GM12878 (cell line): Measurements from ENCODE around the gene ZBTB24. TPM values are rescaled to one million over a fixed set of nuclear protein-coding genes. Genes with fewer than 3 reads are reported as not detected.

Source experiments
- BACH1 ChIP-seq: fragments of 450-650 bp; IDR thresholded peaks from 2 replicates; pipeline ENCODE4 v1.6.1; 2017; ENCODE audit warnings: mild to moderate bottlenecking, borderline replicate concordance
- EGR1 ChIP-seq, 2 experiments: IDR thresholded peaks; 1 replicate in 1 of 2; 2 replicates in 1 of 2; pipeline ENCODE4 v1.6.1; 2011 to 2012; ENCODE audit warnings: low read depth in 2 of 2, low read length in 2 of 2, borderline replicate concordance in 1 of 2, mild to moderate bottlenecking in 1 of 2, moderate library complexity in 1 of 2
- POU2F2 ChIP-seq: IDR thresholded peaks from 3 replicates; pipeline ENCODE4 v1.6.1; 2011; ENCODE audit warnings: low read depth, mild to moderate bottlenecking, low read length, borderline replicate concordance
- SMARCA5 ChIP-seq: fragments of 450-650 bp; IDR thresholded peaks from 2 replicates; pipeline ENCODE4 v1.6.1; 2017; ENCODE audit warnings: mild to moderate bottlenecking
- STAT3 ChIP-seq: IDR thresholded peaks from 2 replicates; pipeline ENCODE4 v1.6.1; 2011; ENCODE audit warnings: low read depth, low read length, improper control_type of control experiment
- polyA plus RNA-seq, 11 experiments: library from polyadenylated mRNA; depleted of rRNA in 4 of 11; unstranded in 6 of 11; stranded (reverse) in 5 of 11; fragments of >200 nt; fragmentation: Nextera tagmentation in 4 of 11; fragmentation: Illumina TruSeq in 1 of 11; extraction: Ambion mirVana in 4 of 11; extraction: Trizol in 1 of 11; gene quantifications; 1 replicate in 1 of 11; 2 replicates in 10 of 11; pipeline versions ENCODE4 v1.2.1 to v1.2.3, GENCODE V29; 2011 to 2016; ENCODE audit warnings: inconsistent platforms in 2 of 11, missing spikeins in 2 of 11, low read depth in 1 of 11
- total RNA-seq, 4 experiments: library from RNA; depleted of rRNA in 3 of 4; stranded (reverse); fragments of >200 nt in 3 of 4; fragmentation: Illumina TruSeq in 1 of 4; extraction: Trizol in 1 of 4; gene quantifications; 2 replicates each; pipeline versions ENCODE4 v1.2.1 to v1.2.3, GENCODE V29; 2013 to 2021

ZBTB24 gene
- total and polyA plus RNA-seq, 10 of the 15 experiments (the other 5 are each of a cell fraction or from before 2014, with no cell fraction given): 2.9 to 17.7 (median 8.5) TPM

DNA sequence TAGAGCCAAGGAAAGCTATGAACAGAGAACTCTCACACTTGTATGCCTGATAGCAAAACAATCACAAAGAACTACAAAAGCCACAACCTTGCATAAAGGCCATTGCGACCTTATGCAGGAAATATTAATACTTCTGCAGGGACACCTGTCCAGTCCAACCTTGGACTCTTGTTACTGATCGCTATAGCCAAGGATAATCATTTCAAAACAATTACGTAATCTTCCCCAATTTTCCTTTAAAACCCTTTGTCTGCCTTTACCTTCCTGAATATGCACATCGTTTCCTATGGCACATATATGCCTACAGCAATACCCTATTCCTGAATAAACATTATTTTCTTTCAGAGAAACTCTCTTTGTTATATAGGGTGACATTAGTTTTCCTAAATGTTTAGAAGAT lies 65.4 kb downstream of the ZBTB24 start (continued):
- no peak for TF ChIP-seq STAT3
- no peak for TF ChIP-seq POU2F2
- no peak for TF ChIP-seq EGR1 (IDR thresholded peaks at IDR 0.05; ENCODE audit: borderline replicate concordance in 1 of 2, low read depth in 2 of 2, low read length in 2 of 2)
- no peak for TF ChIP-seq SMARCA5
- no peak for TF ChIP-seq BACH1

Other genes with a start within 250 kb of the ZBTB24 start
- 159 and 192 TPM in 2 replicates for gene CD164, start 100.8 kb downstream of the ZBTB24 start, total RNA-seq (2014; rRNA removed)
- gene CD164, start 100.8 kb downstream of the ZBTB24 start, total RNA-seq (2014; rRNA removed; fragmentation: Illumina TruSeq; extraction: Trizol): 146 and 148 TPM in 2 replicates
- gene CD164, start 100.8 kb downstream of the ZBTB24 start, total RNA-seq (2021): 186 and 199 TPM in 2 replicates
- 447 and 530 TPM in 2 replicates for gene CD164, start 100.8 kb downstream of the ZBTB24 start, polyA plus RNA-seq (2011; rRNA removed)
- gene CD164, start 100.8 kb downstream of the ZBTB24 start, polyA plus RNA-seq (2014; fragmentation: Illumina TruSeq; extraction: Trizol): 223 and 232 TPM in 2 replicates
- gene CD164, start 100.8 kb downstream of the ZBTB24 start, polyA plus RNA-seq (2014; fragmentation: Nextera tagmentation; extraction: Ambion mirVana): 100 to 1,000 TPM; 145 to 229 TPM
- gene CD164, start 100.8 kb downstream of the ZBTB24 start, polyA plus RNA-seq (2014; rRNA removed): 134 and 154 TPM in 2 replicates
- gene CD164, start 100.8 kb downstream of the ZBTB24 start, polyA plus RNA-seq (2016; fragmentation: Nextera tagmentation; extraction: Ambion mirVana): 100 to 1,000 TPM; 237 to 247 TPM
- gene PPIL6, start 42.6 kb downstream of the ZBTB24 start, total RNA-seq (2014; rRNA removed): 0.11 TPM in 1 of 2 replicates, not detected in the other
- gene PPIL6, start 42.6 kb downstream of the ZBTB24 start, total RNA-seq (2014; rRNA removed; fragmentation: Illumina TruSeq; extraction: Trizol): not detected in 2 replicates
- gene PPIL6, start 42.6 kb downstream of the ZBTB24 start, total RNA-seq (2021): 0.37 TPM in 1 of 2 replicates, not detected in the other
- gene PPIL6, start 42.6 kb downstream of the ZBTB24 start, polyA plus RNA-seq (2011; rRNA removed): not detected in 2 replicates
- 0.01 TPM in 1 of 2 replicates, not detected in the other for gene PPIL6, start 42.6 kb downstream of the ZBTB24 start, polyA plus RNA-seq (2014; fragmentation: Illumina TruSeq; extraction: Trizol)
- not detected for gene PPIL6, start 42.6 kb downstream of the ZBTB24 start, polyA plus RNA-seq (2014; fragmentation: Nextera tagmentation; extraction: Ambion mirVana)
- 0.12 TPM in 1 of 2 replicates, not detected in the other for gene PPIL6, start 42.6 kb downstream of the ZBTB24 start, polyA plus RNA-seq (2014; rRNA removed)
- under 1 TPM; 0.17 to 0.26 TPM for gene PPIL6, start 42.6 kb downstream of the ZBTB24 start, polyA plus RNA-seq (2016; fragmentation: Nextera tagmentation; extraction: Ambion mirVana)
- gene SMPD2, start 42.5 kb downstream of the ZBTB24 start, total RNA-seq (2014; rRNA removed): 13.8 and 15.4 TPM in 2 replicates
- gene SMPD2, start 42.5 kb downstream of the ZBTB24 start, total RNA-seq (2014; rRNA removed; fragmentation: Illumina TruSeq; extraction: Trizol): 8.1 and 9.7 TPM in 2 replicates
- 12.3 and 13.0 TPM in 2 replicates for gene SMPD2, start 42.5 kb downstream of the ZBTB24 start, total RNA-seq (2021)
- gene SMPD2, start 42.5 kb downstream of the ZBTB24 start, polyA plus RNA-seq (2011; rRNA removed): 6.4 and 9.0 TPM in 2 replicates
- gene SMPD2, start 42.5 kb downstream of the ZBTB24 start, polyA plus RNA-seq (2014; fragmentation: Illumina TruSeq; extraction: Trizol): 10.4 and 13.4 TPM in 2 replicates
- under 1 TPM; 0.06 to 0.73 TPM for gene SMPD2, start 42.5 kb downstream of the ZBTB24 start, polyA plus RNA-seq (2014; fragmentation: Nextera tagmentation; extraction: Ambion mirVana)
- gene SMPD2, start 42.5 kb downstream of the ZBTB24 start, polyA plus RNA-seq (2014; rRNA removed): 13.2 and 15.3 TPM in 2 replicates
- 1 to 10 TPM; 9.6 to 9.8 TPM for gene SMPD2, start 42.5 kb downstream of the ZBTB24 start, polyA plus RNA-seq (2016; fragmentation: Nextera tagmentation; extraction: Ambion mirVana)
- 46.9 and 48.6 TPM in 2 replicates for gene MICAL1, start 27.4 kb downstream of the ZBTB24 start, total RNA-seq (2014; rRNA removed)
- 25.6 and 27.0 TPM in 2 replicates for gene MICAL1, start 27.4 kb downstream of the ZBTB24 start, total RNA-seq (2014; rRNA removed; fragmentation: Illumina TruSeq; extraction: Trizol)
- 59.8 and 62.8 TPM in 2 replicates for gene MICAL1, start 27.4 kb downstream of the ZBTB24 start, total RNA-seq (2021)
- 42.3 and 61.9 TPM in 2 replicates for gene MICAL1, start 27.4 kb downstream of the ZBTB24 start, polyA plus RNA-seq (2011; rRNA removed)
- 27.6 and 38.0 TPM in 2 replicates for gene MICAL1, start 27.4 kb downstream of the ZBTB24 start, polyA plus RNA-seq (2014; fragmentation: Illumina TruSeq; extraction: Trizol)
- gene MICAL1, start 27.4 kb downstream of the ZBTB24 start, polyA plus RNA-seq (2014; fragmentation: Nextera tagmentation; extraction: Ambion mirVana): 1 to 10 TPM in 1 of 2 experiments, under 1 TPM in 1; 0.32 to 1.3 TPM
- gene MICAL1, start 27.4 kb downstream of the ZBTB24 start, polyA plus RNA-seq (2014; rRNA removed): 71.6 and 75.5 TPM in 2 replicates
- 10 to 100 TPM; 44.2 to 46.4 TPM for gene MICAL1, start 27.4 kb downstream of the ZBTB24 start, polyA plus RNA-seq (2016; fragmentation: Nextera tagmentation; extraction: Ambion mirVana)
- 2.1 and 2.9 TPM in 2 replicates for gene AK9, start 208.0 kb upstream of the ZBTB24 start, total RNA-seq (2014; rRNA removed)
- 4.6 and 4.7 TPM in 2 replicates for gene AK9, start 208.0 kb upstream of the ZBTB24 start, total RNA-seq (2014; rRNA removed; fragmentation: Illumina TruSeq; extraction: Trizol)
- 2.8 and 3.4 TPM in 2 replicates for gene AK9, start 208.0 kb upstream of the ZBTB24 start, total RNA-seq (2021)
- 5.3 and 7.3 TPM in 2 replicates for gene AK9, start 208.0 kb upstream of the ZBTB24 start, polyA plus RNA-seq (2011; rRNA removed)
- gene AK9, start 208.0 kb upstream of the ZBTB24 start, polyA plus RNA-seq (2014; fragmentation: Illumina TruSeq; extraction: Trizol): 3.7 and 4.3 TPM in 2 replicates
- 1 to 10 TPM; 4.0 to 5.8 TPM for gene AK9, start 208.0 kb upstream of the ZBTB24 start, polyA plus RNA-seq (2014; fragmentation: Nextera tagmentation; extraction: Ambion mirVana)
- 2.2 and 3.6 TPM in 2 replicates for gene AK9, start 208.0 kb upstream of the ZBTB24 start, polyA plus RNA-seq (2014; rRNA removed)
- gene AK9, start 208.0 kb upstream of the ZBTB24 start, polyA plus RNA-seq (2016; fragmentation: Nextera tagmentation; extraction: Ambion mirVana): 1 to 10 TPM; 4.5 to 7.4 TPM
- gene FIG4, start 208.1 kb upstream of the ZBTB24 start, total RNA-seq (2014; rRNA removed): 9.6 and 11.9 TPM in 2 replicates
- gene FIG4, start 208.1 kb upstream of the ZBTB24 start, total RNA-seq (2014; rRNA removed; fragmentation: Illumina TruSeq; extraction: Trizol): 12.6 and 13.6 TPM in 2 replicates
- gene FIG4, start 208.1 kb upstream of the ZBTB24 start, total RNA-seq (2021): 10.6 and 11.2 TPM in 2 replicates
- 23.2 and 33.7 TPM in 2 replicates for gene FIG4, start 208.1 kb upstream of the ZBTB24 start, polyA plus RNA-seq (2011; rRNA removed)
- gene FIG4, start 208.1 kb upstream of the ZBTB24 start, polyA plus RNA-seq (2014; fragmentation: Illumina TruSeq; extraction: Trizol): 15.6 and 25.9 TPM in 2 replicates
- gene FIG4, start 208.1 kb upstream of the ZBTB24 start, polyA plus RNA-seq (2014; fragmentation: Nextera tagmentation; extraction: Ambion mirVana): 1 to 10 TPM; 3.8 to 4.7 TPM
- 10.0 and 11.0 TPM in 2 replicates for gene FIG4, start 208.1 kb upstream of the ZBTB24 start, polyA plus RNA-seq (2014; rRNA removed)
- 10 to 100 TPM; 13.9 to 14.0 TPM for gene FIG4, start 208.1 kb upstream of the ZBTB24 start, polyA plus RNA-seq (2016; fragmentation: Nextera tagmentation; extraction: Ambion mirVana)